Forelimb muscle (tissue), 1 donor: ENCODE results near the gene ZNF496. TPM values are rescaled to one million over a fixed set of nuclear protein-coding genes. Genes with fewer than 3 reads are reported as not detected.

Experiments used
- polyA plus RNA-seq: library from polyadenylated mRNA; unstranded; fragments of 120-200 nt; gene quantifications from one replicate; pipeline ENCODE4 v1.2.1, GENCODE V29; 2013; ENCODE audit not compliant: insufficient read length

ZNF496 gene
- polyA plus RNA-seq, 1 donor = 32.9 TPM

Other genes starting within 250 kb of the ZNF496 start
- 5.7 TPM for gene ZNF669, start 227.5 kb downstream of the ZNF496 start, polyA plus RNA-seq
- 7.8 TPM for gene ZNF124, start 159.8 kb downstream of the ZNF496 start, polyA plus RNA-seq
- gene VN1R5, start 75.8 kb downstream of the ZNF496 start, polyA plus RNA-seq = not detected
- 0.66 TPM for gene NLRP3, start 84.3 kb upstream of the ZNF496 start, polyA plus RNA-seq
- gene OR2B11, start 126.2 kb upstream of the ZNF496 start, polyA plus RNA-seq = 0.06 TPM
- gene OR2C3, start 204.6 kb upstream of the ZNF496 start, polyA plus RNA-seq = not detected
- gene GCSAML, start 217.3 kb upstream of the ZNF496 start, polyA plus RNA-seq = 0.11 TPM